Stimulated activated CD8-positive, alpha-beta memory T cell treated with anti-CD3 and anti-CD28 coated beads, Interleukin-15, amount 100 ng/mL, for 4 hours (primary cell): ENCODE data around the gene C7orf57.
A peak's percentile ranks its signal among the peaks of the same experiment; 100 is the strongest.
"Not testable (repeated sequence)": the region's sequence is repeated elsewhere in the genome, so short reads cannot be mapped to it uniquely, and the experiment has no call there.

ENCODE experiments used
- DNase-seq, 2 donors: peaks; one replicate each; pipeline ENCODE4 v3.0.0-alpha.2; 2020; ENCODE audit warnings: low read depth in 2 of 2

C7orf57 gene

DNA sequence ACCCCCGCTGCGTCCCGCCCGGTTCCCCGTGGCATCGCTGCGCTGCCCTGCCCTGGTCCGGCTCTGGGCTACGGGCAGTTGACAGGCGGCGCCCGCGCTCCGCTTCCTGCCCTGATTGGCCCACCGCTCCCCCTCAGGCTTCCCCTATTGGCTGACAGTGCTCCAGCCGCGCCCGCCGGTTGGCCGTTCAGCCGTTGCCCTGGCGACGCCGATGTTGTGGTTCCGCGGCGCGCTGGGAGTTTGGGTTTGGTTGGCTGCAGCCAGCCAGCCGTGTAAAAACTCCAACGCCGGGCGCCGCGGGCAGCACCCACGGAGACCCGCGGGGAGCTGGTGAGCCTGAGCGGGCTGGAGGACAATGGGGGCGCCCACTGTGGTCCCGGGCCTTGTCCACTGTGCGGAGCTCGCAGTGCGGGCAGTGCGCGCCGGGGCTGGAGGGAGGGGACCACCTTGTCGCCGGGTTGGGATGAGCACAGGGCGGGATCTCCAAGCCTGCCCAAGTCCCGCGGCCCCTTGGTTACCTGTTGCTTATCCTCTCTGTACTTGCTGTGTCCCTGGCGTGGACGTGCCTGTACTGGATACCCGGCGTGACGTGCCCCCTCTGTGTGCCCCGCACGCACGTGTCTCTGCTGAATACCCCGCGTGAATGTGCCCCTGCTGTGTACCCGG, at the start of gene C7orf57:
TSS of gene C7orf57 (plus strand) at position 243 of the 666 bp plus-strand sequence. CDS start 766 bp downstream, outside the sequence.
- DNase-seq, result peak; percentile 56 to 73

DNA sequence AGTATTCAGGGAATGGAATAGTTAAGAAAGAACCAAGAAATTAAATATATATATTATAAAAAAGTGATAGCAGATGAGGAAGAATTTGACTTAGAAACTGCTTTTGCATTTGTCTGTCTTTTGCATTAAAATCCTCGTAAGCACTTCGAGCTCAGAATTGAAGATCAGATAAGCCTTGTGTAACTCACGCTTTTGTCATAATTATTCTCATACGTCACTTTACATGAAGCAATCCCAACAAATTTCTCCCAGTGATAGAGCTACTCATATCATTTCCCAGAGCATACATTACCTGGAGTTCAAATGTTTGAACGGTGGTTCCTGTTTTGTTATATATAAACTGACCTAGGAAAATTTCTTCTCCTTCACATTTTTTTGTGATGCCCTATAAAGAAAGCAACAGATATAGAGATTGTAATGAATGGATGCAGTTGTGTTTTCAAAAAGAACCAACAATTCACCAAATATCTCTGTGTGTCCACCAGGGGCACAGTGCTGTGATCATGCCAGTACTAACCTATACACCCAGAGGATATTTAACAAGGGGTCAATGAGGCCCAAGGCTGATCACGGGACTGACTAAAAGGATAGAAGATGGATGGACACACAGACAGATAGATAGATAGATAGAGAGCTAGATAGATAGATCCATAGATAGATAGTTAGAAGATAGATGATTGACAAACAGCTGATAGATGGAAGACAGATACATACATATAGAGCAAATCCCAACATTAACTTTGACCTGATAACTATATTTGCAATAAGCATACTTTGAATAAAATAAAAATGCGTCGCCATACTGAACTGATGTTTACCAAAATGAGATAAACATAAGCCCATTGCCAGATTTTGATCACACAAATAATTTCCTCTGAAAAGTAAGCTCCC, 46.6 kb upstream of the C7orf57 start:
- DNase-seq, result no peak

DNA sequence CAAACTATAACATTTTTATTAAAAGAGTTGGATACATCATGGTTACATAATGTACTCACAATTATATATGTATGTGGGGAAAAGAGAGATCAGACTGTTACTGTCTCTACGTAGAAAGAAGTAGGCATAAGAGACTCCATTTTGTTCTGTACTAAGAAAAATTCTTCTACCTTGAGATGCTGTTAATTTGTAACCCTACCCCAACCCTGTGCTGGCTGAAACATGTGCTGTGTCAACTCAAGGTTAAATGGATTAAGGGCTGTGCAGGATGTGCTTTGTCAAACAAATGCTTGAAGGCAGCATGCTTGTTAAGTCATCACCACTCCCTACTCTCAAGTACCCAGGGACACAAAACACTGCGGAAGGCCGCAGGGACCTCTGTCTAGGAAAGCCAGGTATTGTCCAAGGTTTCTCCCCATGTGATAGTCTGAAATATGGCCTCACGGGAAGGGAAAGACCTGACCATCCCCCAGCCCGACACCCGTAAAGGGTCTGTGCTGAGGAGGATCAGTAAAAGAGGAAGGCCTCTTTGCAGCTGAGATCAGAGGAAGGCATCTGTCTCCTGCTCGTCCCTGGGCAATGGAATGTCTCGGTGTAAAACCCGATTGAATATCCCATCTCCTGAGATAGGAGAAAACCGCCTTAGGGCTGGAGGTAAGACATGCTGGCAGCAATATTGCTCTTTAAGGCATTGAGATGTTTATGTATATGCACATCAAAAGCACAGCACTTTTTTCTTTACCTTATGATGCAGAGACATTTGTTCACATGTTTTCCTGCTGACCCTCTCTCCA, 45.5 kb upstream of the C7orf57 start:
- not testable (repeated sequence) for DNase-seq

DNA sequence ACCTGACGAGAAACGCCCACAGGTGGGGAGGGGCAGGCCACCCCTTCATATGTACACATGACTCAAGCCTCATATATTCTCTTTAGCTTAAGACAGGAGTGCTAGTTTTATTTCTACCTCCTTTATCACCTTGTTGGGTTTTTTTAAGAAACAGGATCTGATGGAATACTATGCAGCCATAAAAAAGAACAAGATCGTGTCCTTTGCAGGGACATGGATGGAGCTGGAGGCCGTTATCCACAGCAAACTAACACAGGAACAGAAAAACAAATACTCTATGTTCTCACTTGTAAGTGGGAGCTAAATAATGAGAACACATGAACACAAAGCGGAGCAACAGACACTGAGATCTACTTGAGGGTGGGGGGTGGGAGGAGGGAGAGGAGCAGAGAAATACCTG, 44.8 kb upstream of the C7orf57 start:
- DNase-seq, result no peak

DNA sequence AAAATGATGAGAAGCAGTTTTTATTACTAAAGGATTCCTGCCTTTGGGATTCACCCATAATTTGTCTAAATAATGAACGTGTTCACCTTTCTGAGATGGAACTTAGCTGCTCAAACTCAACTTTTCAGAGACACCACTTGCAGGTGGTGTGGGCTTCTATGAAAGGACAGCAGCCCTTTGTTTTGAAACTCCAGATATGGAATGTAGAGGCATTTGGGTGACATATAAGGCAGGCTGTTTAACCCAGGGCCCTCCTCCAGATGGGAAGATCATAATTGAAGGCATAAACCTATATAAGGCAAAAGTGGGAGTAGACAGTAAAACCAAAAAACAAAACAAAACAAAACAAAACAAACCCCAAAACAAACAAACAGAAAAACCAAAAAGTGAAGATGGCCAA, 44.1 kb upstream of the C7orf57 start:
- DNase-seq, result no peak

DNA sequence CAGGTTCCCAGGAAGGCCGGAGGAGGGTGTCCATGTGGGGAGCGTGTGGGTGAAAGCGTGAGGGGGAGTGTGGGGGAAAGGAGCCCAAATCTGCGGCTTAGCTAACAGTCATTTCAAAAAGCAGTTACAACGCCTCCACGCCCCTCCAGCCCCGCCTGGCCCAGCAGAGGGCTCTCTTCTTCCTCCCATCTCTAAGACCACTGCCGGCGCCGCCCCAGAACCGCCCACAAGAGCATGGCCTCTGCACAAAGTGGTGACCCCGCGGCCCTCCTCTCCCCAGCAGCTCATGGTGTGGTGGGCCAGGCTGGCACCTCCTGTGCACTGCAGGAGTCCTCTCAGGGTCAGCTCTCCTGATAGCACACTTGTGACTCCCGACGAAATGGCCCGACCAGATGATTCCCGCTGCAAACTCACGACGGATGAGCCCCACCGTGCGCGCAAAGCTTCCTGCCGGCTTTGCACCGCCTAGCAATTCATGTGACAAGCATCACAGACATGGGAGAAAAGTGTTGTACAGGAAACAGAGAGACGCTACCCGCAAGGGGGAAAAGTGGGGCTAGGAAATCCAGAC, 43.5 kb upstream of the C7orf57 start:
- peak; percentile 74 for DNase-seq

DNA sequence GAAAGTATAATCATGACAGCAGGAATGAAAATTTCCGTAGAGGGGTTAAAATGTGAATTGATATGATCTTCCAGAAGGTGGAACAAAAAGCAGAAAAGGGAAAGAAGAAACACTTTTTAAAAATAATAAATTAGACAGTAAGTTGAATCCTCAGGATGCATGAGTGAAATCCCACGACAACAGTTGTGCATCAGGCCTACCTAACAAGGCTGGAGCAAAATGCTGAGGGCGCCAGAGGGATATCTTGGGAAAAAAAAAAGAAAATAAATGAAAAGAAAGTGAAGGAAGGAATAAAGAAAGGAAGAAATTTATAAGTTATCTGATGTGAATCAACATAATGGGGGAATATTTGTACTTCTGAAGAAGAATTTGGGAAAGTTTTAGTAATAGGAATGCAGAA, 42.9 kb upstream of the C7orf57 start:
- no peak for DNase-seq

DNA sequence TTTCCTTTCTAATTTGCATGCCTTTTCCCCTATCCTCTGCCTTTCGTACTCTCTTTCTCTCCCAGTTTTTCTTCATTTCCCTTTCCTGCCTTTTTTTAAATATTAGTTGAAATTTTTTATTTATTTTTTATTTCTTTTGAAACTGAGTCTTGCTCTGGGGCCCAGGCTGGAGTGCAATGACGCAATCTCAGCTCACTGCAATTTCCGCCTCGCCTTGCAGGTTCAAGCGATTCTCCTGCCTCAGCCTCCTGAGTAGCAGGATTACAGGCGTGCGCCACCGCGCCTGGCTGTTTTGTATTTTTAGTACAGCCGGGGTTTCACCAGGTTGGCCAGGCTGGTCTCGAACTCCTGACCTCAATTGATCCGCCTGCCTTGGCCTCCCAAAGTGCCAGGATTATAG, 35.9 kb upstream of the C7orf57 start:
- no peak for DNase-seq

DNA sequence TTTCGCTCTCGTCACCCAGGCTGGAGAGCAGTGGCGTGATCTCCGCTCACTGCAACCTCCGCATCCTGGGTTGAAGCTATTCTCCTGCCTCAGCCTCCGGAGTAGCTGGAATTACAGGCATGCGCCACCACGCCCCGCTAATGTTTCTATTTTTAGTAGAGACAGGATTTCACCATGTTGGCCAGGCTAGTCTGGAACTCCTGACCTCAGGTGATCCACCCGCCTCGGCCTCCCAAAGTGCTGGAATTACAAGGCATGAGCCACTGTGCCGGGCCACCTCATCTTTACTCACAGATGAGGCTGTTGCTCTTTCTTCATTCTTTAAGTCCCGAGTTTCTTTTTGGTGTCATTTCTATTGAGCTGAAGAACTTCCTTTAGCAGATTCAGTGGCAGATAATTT, 35.2 kb upstream of the C7orf57 start:
- DNase-seq, result not testable (repeated sequence)

DNA sequence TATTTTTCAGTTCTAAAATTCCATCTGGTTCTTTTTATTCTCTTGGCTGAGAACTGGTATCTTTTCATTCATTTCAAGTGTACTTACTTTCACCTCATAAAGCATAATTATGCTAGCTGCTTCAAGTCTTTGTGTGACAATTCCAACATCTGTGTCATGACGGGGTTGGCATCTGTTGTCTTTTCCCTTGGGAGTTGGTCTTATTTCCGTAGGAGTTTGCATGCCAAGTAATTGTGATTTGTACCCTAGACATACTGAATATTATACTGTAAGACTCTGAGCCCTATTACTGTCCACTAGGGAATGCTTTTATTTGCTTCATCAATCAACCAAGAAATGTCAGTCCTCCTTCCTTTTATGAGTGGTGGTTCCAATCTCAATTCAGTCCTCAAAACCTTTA, 31.3 kb upstream of the C7orf57 start:
- DNase-seq, result no peak

DNA sequence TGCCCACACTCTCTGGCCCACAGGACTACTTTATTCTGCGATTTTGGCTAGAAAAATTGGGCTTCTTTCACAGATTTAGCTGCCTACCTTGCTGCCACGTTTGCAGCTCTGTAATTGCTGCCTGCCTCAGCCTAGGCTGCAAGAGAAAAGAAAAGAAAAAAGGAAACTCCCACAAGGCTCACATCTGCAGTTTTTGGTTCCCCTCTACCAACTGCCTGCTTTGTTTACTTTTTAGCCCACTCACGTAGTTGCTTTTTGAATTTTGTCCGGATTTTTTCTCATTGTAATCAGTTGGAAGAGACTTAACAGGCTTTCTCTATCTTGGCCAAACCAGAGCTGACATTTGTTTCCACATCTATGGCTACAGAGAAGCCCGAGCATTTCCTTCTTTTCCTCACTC, 30.7 kb upstream of the C7orf57 start:
- DNase-seq, result no peak

DNA sequence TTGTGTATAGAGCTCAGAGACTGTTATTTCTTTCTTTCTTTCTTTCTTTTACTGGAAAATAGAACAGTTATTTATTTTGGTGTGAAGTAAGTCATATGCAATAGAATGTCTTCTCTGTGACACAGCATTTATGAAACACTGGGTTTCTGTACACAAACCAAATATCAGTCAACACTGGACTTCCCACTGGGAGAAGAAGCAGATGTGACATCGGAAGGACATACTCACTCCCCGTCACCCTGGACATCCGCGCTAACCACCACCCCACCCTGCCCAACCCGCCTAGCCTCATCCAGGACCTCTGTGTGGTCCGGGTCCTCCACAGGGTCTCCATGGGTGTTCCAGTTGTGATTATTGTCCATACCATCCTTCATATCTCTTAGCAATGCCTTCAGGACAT, 28.5 kb upstream of the C7orf57 start:
- DNase-seq, result no peak

DNA sequence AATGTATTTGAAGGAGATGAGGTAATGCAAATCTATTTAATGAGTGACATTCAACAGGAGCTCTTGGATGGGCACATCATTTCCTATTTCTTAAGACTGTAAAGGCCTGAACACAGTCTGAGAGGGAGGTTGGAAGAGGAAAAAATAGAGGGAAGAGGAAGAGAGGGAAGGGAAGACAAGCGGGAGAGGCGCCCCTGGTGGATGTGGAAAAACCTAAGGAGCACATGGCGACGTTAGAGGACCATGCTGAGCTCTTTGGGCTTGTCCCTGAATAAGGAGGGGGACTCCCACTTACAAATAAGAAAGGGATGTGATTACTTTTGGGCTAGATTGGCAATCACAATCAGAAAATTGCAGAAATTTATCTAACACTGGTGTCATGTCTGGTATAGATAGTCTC, 26.1 kb upstream of the C7orf57 start:
- DNase-seq, result no peak

DNA sequence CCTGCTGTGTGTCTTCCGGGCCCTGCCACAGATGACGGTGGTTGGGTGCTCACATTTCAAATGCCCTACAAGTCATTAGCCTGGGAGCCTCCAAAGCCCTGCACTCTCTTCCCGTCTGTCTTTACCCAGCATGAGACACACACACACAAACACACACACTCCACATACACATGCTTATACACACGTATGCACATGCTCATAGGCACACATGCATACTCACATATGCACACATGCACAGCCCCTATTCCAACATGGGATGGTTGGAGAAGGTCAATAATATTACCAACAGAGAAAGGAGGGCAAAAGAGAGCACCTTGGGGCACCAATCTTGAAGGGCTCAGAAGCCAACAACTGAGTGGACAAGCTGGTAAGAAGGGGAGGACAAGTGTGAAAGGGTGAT, 25.4 kb upstream of the C7orf57 start:
- no peak for DNase-seq

DNA sequence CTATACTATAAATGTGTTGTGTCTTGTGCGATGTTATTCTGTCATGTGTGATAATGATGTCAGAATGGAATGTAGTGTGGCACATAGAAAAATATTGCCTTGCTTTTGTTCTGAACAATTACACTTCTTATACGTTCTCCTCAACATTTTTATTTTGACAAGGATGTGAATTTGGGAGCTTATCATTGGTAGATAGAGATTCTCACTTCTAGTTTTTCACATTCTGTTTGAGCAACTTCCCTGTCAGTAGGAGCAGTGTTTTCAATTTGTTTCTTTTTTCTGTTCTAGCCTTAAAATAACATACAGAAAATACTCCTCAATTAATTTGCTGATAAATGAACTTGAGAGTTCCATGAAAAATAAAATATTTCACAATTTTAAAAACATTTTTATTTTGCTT, 24.0 kb upstream of the C7orf57 start:
- no peak for DNase-seq

DNA sequence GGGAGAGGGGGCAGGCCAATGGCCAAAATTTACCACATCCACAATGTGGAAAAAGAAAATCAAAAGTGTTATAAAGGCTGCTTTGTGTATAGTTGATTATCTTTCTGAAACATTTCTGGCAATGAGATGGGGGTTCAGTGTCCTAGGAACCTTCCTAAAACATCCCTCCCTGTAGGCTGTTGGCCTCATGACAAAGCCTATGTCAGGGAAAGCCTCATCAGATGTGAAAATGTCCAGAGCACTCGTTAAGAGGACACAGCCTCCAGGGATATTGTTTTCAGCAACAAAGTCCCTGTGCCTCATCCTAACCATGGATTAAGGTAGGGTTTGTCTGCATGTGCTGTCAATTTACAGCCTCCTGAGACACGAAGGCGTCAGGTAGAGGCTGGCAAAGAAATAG, 23.4 kb upstream of the C7orf57 start:
- DNase-seq, result no peak

DNA sequence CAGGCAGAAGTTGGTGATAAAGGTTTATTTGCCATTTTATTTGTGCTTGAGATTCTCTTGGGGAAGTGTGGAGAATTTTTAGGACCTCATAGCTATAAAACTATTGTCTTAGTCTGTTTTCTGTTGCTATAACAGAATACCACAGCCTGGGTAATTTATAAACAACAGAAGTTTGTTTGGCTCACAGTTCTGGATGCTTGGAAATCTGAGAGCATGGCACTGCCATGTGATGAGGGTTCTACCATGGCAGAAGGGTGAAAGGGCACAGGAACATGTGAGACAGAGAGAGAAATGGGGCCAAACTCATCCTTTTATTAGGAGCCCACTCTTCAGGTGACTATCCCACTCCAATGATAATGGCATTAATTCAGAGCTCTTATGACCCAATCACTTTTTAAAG, 18.7 kb upstream of the C7orf57 start:
- DNase-seq, result no peak

DNA sequence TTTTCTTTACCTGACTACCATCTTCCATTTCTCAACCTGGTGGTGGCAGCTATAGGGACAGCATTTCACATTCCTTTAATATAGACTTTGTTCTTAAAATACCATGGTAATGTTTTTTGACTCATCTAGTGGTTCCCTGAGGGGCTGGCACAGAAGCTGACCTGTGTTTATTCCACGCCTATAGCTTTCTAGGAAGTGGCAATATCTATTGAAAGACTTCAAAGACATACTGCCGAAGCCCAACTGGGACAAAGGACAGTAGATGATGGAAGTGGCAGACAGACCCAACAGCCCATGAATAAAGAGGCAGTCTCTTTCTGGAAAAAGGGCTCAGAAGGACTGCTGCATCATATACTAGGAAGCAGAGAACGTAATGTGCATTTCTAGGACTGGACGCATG, 17.7 kb upstream of the C7orf57 start:
- no peak for DNase-seq

DNA sequence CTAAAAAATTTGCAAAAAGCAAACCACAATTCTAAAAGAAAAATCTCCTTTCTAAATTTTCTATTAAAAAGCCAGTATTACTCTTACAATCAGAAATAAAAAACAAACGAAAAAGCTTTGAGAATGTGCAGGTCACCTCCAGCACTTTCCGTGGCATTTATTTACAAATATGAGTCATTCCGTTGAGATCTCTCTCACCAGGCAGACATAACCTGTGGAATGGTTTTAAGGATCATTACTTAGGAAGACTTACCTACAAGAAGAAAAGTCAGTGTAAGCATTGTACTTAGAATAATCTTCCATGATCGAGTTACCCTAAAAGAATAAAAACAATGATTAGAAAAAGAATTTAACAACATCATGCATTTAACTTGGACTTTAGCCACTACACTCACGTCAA, 9.7 kb upstream of the C7orf57 start:
- no peak for DNase-seq

DNA sequence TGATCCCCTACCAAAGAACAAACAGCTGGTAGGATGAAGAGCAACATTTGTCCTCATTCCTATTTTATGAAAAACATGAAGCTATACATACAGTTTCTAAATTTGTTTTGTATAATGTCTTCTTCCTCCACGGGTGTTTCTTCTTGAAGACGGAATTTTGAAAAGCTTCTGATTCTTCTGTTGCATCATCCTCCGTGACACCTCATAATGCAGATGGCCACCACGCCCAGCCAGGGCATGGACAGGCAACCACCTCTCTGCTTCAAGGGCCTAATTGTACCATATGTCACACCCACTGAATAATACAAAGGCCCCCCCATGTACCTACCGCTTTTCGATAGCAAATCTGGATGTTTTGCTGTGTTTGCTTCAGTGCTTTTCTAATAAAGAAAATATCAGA, 6.4 kb upstream of the C7orf57 start, which contains the start of gene SUN3:
TSS of gene SUN3 (minus strand) at position 170 of the 400 bp plus-strand sequence. CDS start at position 1, 169 bp downstream.
- DNase-seq, result no peak

DNA sequence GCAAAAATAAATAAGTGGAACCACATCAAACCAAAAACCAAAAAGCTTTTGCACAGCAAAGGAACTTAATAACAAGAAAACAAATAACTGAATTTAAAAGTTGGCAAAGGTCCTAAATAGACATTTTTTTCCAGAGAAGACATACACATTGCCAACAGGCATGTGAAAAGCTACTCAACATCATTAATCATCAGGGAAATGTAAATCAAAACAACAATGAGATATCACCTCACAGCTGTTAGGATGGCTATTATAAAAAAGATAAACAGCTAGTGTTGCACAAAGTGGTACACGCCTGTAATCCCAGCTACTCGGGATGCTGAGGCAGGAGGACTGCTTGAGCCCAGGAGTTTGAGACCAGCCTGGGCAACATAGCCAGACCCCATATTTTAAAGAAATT, 4.2 kb upstream of the C7orf57 start:
- no peak for DNase-seq

DNA sequence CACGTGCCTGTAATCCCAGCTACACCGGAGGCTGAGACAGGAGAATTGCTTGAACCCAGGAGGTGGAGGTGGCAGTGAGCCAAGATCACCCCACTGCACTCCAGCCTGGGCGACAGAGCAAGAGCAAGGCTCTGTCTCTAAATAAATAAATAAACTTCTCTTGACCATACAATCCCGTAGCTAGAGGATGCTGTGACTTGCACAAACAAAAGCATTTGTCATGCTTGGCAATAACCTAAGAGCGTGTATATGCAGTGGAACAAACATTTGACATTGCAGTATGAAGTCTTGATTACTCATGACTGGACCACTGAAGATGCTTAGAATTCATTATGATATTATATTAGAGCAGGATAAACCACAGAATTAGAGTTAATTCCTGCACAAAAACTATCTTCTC, 1.4 kb upstream of the C7orf57 start:
- no peak for DNase-seq
